Measurements from ENCODE around the gene TNK1.
"Not testable (repeated sequence)": the region's sequence is repeated elsewhere in the genome, so short reads cannot be mapped to it uniquely, and the experiment has no call there.

TNK1 gene

DNA sequence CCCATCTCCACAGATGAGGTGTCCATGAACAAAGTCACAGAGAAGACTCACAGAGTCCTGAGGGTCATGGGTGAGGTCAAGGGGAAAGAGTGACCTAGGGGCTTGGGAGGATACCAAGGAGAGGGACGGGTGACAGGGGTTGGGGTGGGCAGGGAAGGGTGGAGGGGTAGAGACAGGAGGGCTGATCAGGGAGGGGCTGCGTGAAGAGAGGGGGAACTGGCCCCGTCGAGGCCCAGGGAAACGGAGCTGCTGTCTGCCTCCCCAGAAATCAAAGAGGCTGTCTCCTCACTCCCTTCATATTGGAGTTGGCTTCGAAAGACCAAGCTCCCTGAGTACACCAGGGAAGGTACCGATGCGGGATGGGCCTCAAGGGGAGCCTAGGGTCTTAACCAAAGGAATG, 25.3 kb upstream of the TNK1 start:
- DNase-seq (ENCODE audit: low read depth), result no peak

DNA sequence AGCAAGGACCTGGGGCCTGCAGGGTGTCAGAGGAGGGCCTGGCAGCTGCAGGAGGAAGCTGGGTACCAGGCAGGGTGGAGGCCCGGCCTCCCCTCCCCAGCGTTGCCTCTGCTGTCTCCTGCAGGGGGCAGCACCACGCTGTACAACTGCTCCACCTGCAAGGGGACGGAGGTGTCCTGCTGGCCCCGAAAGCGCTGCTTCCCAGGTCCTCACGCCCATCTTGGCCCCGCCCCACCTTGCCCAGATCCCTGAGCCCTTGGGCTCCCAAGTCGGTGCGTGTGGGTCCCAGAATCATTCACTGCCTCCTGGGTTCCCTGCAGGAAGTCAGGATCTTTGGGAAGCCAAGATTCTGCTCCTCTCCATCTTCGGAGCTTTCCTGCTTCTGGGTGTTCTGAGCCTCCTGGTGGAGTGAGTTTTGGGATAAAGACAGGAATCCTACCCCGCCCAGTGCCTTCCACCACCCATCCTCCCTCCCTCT, 24.8 kb upstream of the TNK1 start:
- DNase-seq (ENCODE audit: low read depth), result peak; percentile 66

GRCh38 chr17:7356756-7357155, 24.1 kb upstream of the TNK1 start:
- DNase-seq (ENCODE audit: low read depth), result no peak

DNA sequence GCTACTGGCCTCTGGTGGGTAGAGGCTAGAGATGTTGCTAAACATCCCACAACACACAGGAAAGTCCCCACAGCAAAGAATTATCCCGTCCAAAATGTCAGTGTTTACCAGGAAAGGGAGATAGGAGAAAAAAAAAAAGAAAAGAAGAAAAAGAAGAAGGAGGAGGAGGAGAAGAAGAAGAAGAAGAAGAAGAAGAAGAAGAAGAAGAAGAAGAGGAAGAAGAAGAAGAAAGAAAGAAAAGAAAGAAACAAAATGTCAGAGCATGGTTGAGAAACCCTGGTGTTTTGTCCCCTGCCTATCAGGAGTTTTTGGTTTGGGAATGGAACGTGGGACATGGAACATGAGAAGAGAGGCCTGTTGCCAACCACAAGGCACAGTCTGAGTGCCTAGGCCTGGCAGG, 23.5 kb upstream of the TNK1 start:
- DNase-seq (ENCODE audit: low read depth), result no peak

- no peak for DNase-seq (ENCODE audit: low read depth)
Observed at GRCh38 chr17:7361906-7362305, 19.0 kb upstream of the TNK1 start.

- no peak for DNase-seq (ENCODE audit: low read depth)
Observed at GRCh38 chr17:7363311-7363710, 17.6 kb upstream of the TNK1 start.

DNA sequence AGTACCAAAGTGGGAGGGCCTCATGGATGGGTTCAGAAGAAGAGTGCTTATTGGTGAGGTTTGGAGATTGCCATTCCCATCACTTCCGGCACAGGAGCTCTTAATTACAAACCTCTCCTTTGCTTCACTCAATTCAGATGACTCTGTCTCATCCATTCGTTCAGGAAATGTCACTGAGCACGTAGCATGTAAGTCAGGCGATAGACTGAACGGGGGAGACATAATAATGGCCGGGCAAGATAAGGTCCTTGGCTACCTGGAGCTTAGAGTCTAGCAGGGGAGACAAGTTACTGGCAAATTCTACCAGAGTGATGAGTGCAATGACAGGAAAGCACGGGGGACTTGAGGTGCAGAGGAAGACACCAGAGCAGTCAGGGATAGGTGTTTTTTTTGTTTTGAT, 14.9 kb upstream of the TNK1 start:
- not testable (repeated sequence) for DNase-seq (ENCODE audit: low read depth)

- no peak for DNase-seq (ENCODE audit: low read depth)
Observed at GRCh38 chr17:7367083-7367482, 13.8 kb upstream of the TNK1 start.

DNA sequence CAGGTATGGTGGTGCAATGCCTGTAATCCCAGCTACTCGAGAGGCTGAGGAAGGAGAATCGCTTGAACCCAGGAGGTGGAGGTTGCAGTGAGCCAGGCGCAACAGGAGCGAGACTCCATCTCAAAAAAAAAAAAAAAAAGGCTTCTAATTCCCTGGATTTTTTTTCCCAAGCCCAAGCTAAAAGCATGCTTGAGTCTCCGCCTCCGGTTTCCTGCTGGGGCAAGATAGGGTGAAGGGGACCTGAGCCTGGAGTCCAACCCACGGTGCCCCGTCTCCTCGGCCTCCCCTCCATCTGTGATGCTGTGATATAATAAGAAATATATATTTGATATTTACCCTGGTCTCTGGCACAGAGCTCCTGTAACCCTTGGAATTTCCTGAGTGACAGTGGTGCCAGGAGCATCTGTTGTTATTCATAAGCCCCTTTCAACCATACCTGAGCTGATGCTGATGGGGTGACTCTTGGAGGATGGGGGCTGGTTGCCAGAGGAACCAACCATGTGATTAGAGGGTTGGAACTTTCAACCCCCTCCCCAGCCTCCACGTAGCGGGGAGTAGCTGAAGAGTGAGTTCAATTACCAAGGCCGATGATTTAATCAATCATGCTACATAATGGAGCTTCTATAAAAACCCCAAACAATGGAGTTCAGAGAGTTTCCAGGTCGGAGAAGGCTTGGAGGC, 12.8 kb upstream of the TNK1 start:
- DNase-seq (ENCODE audit: low read depth), result no peak

DNA sequence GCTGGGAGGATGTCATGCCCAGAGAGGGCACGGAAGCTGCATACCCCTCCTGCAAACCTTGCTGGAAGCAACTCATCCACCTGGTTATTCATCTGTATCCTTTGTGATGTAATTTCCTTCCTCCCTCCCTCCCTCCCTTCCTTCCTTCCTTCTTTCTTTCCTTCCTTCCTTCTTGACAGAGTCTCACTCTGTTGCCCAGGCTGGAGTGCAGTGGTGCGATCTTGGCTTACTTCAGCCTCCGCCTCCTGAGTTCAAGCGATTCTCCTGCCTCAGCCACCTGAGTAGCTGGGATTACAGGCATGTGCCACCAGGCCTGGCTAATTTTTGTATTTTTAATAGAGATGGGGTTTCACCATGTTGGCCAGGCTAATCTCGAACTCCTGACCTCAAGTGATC, 12.3 kb upstream of the TNK1 start:
- DNase-seq (ENCODE audit: low read depth), result not testable (repeated sequence)

DNA sequence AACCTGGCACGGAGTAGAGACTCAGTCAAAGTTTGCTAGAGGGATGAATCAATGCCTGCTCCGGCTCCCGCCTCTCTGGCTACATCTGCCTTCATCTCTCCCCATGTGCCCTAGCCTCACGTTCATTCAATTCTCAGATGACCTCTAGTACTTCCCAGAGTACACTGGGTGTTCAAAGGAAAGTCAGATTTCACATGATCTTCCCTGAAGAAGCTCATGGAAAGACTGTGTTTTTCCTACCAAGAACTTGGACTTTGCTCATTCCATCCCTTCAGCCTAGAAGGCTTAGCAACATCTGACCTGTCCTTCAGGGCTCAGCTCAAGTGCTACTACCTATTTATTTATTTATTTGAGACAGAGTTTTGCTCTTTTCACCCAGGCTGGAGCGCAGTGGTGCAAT, 11.1 kb upstream of the TNK1 start:
- DNase-seq (ENCODE audit: low read depth), result no peak

- no peak for DNase-seq (ENCODE audit: low read depth)
Observed at GRCh38 chr17:7370853-7371252, 10.0 kb upstream of the TNK1 start.

DNA sequence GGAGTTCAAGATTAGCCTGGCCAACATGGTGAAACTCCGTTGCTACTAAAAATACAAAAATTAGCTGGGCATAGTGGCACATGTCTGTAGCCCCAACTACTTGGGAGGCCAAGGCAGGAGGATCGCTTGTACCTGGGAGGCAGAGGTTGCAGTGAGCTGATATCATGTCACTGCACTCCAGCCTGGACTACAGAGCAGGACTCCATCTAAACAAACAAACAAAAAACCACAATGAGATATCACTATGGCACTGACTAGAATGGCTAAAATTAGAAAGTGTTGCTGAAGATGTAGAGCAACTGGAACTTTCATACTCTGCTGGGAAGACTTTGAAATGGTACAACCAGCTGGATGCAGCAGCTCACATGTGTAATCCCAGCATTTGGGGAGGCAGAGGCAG, 6.5 kb upstream of the TNK1 start:
- no peak for DNase-seq (ENCODE audit: low read depth)

GRCh38 chr17:7379134-7379533, 1.8 kb upstream of the TNK1 start:
- no peak for DNase-seq (ENCODE audit: low read depth)

DNA sequence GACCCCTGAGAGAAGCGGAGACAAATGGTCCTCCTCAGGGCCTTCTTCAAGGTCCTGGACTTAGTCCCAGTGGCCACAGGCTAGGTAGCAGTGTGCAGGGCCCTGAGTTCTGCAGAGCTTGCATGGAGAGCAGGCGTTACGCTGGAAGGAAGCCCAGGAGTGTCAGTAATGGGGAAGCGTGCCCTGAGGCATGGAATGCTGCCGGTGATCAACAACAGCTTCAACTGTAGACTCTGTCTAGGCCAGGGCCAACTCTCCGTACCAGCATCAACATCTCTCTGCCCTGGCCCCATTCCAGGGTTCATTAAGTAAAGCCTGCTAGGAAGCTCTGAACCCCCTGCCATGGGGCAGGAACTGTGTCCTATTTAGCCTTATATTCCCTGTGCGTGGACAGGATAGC, 568 bp upstream of the TNK1 start:
- no peak for DNase-seq (ENCODE audit: low read depth)

GRCh38 chr17:7382901-7383300, 2.0 kb downstream of the TNK1 start:
- DNase-seq (ENCODE audit: low read depth), result no peak

GRCh38 chr17:7383371-7383741, 2.5 kb downstream of the TNK1 start:
- no peak for DNase-seq (ENCODE audit: low read depth)

DNA sequence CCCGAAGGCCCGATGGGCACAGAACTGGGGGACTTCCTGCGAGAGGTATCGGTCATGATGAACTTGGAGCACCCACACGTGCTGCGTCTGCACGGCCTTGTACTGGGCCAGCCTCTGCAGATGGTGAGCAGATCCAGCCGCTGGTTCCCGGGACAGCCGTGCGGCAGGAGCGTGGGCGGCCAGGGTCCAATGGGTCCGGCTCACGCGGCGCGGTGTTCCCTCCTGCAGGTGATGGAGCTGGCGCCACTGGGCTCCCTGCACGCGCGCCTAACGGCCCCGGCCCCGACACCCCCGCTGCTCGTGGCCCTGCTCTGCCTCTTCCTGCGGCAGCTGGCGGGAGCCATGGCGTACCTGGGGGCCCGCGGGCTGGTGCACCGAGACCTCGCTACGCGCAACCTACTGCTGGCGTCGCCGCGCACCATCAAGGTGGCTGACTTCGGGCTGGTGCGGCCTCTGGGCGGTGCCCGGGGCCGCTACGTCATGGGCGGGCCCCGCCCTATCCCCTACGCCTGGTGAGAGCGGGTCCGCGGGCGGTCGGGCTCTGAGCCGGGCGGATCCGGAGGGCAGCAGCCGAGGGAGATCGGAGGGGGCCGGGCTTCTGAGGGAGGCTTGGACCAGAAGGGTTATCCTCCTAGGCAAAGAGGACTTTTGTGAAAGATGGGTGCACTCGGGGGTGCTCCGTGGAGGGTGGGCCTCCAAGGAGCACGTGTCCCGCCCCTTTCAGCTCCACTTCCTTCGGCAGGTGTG, 3.0 kb downstream of the TNK1 start:
- peak; percentile 42 for DNase-seq (ENCODE audit: low read depth)

- DNase-seq (ENCODE audit: low read depth), result no peak
Observed at GRCh38 chr17:7384489-7385081, 3.7 kb downstream of the TNK1 start.

DNA sequence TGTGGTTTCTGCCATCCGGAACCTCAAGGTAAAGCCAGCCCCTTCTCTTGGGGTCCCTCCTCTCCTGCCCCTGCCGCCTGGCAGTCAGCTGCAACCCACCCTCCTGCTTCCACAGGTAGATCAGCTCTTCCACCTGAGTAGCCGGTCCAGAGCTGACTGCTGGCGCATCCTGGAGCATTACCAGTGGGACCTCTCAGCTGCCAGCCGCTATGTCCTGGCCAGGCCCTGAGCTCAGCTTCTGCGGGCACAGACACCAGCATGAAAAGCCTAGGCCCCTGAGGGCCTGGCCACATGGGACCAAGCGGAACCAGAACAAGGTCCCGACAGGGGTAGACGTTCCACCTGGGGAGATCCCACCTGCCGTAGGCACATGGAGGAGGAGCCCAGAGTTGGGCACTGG, 8.0 kb downstream of the TNK1 start:
- no peak for DNase-seq (ENCODE audit: low read depth)

DNA sequence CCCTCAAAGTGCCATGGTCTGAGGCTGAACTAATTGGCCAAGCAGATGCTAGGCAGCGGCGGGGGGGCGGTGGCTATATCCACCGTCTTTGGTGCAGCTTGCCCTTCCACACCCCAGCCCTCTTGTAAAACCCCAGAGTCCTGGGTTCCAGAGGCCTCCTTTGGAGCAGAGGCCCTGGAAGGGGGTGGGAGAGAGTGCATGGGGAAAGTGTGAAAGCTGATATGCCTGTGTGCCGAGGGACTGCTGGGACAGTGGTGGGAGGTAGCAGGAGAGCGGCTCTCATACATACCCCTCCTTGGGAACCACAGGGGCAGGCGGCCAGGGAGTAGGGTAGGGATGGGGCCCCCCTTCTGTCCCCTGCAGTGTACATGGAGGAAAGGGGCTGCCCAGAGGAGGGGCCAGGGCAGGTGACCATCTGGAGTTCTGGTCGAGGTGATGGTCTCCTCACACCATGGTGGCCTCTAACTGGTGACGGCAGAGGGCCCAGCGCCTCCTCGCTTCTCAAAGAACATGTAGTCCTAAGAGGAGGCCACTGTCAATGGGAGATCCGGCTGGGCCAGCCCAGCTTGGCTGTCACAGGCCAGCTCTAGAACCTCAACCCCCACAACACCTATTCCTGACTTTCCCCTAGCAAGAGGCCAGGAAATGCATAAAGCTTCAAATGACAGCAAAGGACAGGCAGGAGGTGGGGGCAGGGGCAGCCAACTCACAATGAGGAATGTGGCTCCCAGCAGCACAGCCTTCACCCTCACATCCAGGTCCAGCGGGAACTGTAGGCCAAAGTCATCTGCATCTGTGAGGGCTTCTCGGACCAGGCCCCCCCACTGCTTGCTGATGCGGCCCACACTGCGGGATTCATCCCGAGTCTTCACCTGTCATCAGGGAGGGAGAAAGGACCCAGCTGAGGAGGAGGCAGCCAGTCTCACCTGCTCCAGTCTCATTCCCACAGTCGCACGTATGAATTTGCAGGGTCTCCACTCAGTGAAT, 9.3 kb downstream of the TNK1 start:
- no peak for DNase-seq (ENCODE audit: low read depth)

GRCh38 chr17:7391307-7391706, 10.4 kb downstream of the TNK1 start:
- DNase-seq (ENCODE audit: low read depth), result no peak
